ENCODE measurements around the gene SLC29A2. TPM values are rescaled to one million over a fixed set of nuclear protein-coding genes. Genes with fewer than 3 reads are reported as not detected.

The SLC29A2 gene
- total and polyA plus RNA-seq, 2 donors (not counting 1 experiment from before 2014, with no cell fraction given), result 0.17 to 1.7 TPM

DNA sequence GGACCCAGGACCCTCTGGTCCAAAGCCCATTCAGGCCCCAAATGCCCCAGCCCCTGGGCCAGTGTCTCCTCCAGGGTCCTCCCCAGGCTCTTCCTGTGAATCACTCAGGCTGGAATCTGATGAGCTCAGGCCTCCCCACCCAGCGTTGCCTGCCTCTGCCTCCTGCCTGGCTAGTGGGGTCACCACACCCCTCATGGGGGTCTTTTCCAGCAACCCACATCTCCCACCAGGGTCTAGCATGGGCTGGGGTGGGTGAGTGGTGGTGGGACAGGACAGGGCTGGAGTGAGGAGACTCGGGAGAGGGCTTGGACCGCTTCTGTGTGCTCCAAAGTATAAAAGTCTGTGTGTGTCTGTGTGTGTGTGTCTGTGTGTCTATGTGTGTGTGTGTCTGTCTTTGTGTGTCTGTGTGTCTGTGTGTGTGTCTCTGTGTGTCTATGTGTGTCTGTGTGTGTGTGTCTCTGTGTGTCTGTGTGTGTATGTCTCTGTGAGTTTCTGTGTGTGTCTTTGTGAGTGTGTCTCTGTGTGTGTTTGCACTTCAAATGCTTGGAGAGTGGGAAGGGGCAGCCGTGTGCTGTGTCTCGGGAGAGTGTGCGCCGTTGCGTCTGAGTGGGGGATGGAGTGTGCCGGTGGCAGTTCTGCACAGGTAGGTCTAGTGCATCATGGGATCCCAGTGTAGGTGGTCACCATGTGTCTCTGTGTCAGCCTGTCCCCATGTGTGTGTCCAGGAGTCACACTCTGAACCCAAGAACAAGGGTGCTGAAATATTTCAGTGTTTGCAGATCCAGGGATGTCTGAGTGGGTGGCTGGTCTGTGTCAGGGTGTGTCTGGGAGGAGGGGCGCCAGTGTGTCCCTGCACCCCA, 44.2 kb downstream of the SLC29A2 start:
- TF ChIP-seq, protein P1, sequence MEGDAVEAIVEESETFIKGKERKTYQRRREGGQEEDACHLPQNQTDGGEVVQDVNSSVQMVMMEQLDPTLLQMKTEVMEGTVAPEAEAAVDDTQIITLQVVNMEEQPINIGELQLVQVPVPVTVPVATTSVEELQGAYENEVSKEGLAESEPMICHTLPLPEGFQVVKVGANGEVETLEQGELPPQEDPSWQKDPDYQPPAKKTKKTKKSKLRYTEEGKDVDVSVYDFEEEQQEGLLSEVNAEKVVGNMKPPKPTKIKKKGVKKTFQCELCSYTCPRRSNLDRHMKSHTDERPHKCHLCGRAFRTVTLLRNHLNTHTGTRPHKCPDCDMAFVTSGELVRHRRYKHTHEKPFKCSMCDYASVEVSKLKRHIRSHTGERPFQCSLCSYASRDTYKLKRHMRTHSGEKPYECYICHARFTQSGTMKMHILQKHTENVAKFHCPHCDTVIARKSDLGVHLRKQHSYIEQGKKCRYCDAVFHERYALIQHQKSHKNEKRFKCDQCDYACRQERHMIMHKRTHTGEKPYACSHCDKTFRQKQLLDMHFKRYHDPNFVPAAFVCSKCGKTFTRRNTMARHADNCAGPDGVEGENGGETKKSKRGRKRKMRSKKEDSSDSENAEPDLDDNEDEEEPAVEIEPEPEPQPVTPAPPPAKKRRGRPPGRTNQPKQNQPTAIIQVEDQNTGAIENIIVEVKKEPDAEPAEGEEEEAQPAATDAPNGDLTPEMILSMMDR (conservative IDR thresholded peaks at IDR 0.05 in 1 of 2, IDR thresholded peaks at IDR 0.05 in 1 of 2; ENCODE audit: low read depth in 1 of 2, low read length in 2 of 2), result peak in 1 of 2 donors; percentile 9
- TF ChIP-seq EZH2 (IDR thresholded peaks at IDR 0.05; ENCODE audit: low read length, missing control alignments), result no peak
- no peaks in the 10 kb centered on the region for H3K9me3 ChIP-seq (ENCODE audit: control insufficient read depth, insufficient read depth, low read depth, low read length)
- peak overlapping the region; percentile 1 for H3K4me2 ChIP-seq (ENCODE audit: extremely low read depth, insufficient read depth, low read length)
- no peak overlapping the region for H2AFZ ChIP-seq (ENCODE audit: low read length)
- no peak overlapping the region for H3K4me3 ChIP-seq (replicated peaks in 1 of 4; ENCODE audit: control extremely low read depth in 1 of 4, insufficient read depth in 1 of 4, low read depth in 3 of 4, low read length in 4 of 4)
- no peaks in the 10 kb centered on the region for H3K27me3 ChIP-seq (ENCODE audit: control insufficient read depth, insufficient read depth, low read length)
- H3K4me1 ChIP-seq (ENCODE audit: control insufficient read depth, extremely low read depth, insufficient read depth, low read length), result peaks cover 47% of the 10 kb centered on the region
- H3K9ac ChIP-seq (ENCODE audit: insufficient read depth, low read length), result peak overlapping the region; percentile 50
- peak; percentile 65 to 67 for DNase-seq (ENCODE audit: low read depth in 2 of 2)
- peaks cover 15% of the 10 kb centered on the region for H3K36me3 ChIP-seq (ENCODE audit: control insufficient read depth, insufficient read depth, low read length)
- peaks cover under 1% of the 10 kb centered on the region for H3K79me2 ChIP-seq (ENCODE audit: control insufficient read depth, insufficient read depth, low read length)
- no peaks in the 10 kb centered on the region for H4K20me1 ChIP-seq (ENCODE audit: control insufficient read depth, extremely low read depth, insufficient read depth, low read length)
- peak overlapping the region; percentile 89 for H3K27ac ChIP-seq (ENCODE audit: insufficient read depth, low read length)

DNA sequence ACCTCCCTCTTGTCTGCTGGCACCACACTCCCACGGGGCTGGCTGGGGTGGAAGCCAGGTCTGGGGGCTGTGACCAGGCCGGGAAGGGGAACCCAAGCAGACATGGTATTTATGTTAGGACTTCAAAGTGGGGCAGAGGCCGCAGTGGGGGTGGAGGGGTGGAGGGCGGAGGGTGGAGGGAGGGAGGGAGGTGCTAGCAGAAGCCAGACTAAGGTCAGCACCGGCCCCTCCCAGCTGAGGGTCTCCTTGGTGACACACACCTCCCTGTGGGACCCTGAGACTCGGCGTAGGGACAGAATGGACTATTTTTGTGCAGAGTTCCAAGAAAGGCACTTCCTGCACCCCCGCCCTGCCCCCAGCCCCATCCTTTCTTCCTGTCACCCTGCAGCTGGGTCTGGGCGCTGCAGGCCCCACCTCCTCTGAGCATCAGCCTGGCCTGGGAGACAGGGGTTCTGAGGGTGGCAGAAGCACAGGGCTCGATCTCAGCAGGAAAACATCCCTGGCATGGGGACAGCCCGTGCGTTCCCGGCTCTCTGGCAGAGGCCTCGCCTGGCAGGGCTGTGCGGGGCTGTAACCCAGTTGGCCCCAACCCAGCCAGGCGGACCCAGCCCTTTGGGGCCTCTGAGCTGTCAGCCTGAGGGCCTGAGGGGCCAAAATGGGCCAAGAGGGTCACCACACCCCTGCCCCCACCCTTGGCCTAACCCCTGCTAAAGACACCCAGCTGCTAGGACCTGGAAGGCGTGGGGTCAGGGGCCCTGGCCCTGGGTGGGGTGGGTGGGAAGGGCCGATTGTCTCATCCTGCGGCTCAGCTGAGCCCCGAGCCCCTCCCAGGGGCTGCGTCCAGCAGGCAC, 45.1 kb downstream of the SLC29A2 start:
- Histone ChIP-seq H3K4me2 (ENCODE audit: extremely low read depth, insufficient read depth, low read length) (no peak overlapping the region), H3K36me3 (ENCODE audit: control insufficient read depth, insufficient read depth, low read length) (peaks cover 6% of the 10 kb centered on the region), H3K9me3 (ENCODE audit: control insufficient read depth, insufficient read depth, low read depth, low read length) (no peaks in the 10 kb centered on the region), H2AFZ (ENCODE audit: low read length) (no peak overlapping the region), H3K4me3 (replicated peaks in 1 of 4; ENCODE audit: control extremely low read depth in 1 of 4, insufficient read depth in 1 of 4, low read depth in 3 of 4, low read length in 4 of 4) (no peak overlapping the region), H4K20me1 (ENCODE audit: control insufficient read depth, extremely low read depth, insufficient read depth, low read length) (no peaks in the 10 kb centered on the region), H3K27me3 (ENCODE audit: control insufficient read depth, insufficient read depth, low read length) (no peaks in the 10 kb centered on the region), H3K79me2 (ENCODE audit: control insufficient read depth, insufficient read depth, low read length) (no peaks in the 10 kb centered on the region), H3K4me1 (ENCODE audit: control insufficient read depth, extremely low read depth, insufficient read depth, low read length) (peaks cover 48% of the 10 kb centered on the region), H3K9ac (ENCODE audit: insufficient read depth, low read length) (peak overlapping the region; percentile 50), H3K27ac (ENCODE audit: insufficient read depth, low read length) (peak overlapping the region; percentile 89)
- peak; percentile 33 to 78 for DNase-seq (ENCODE audit: low read depth in 2 of 2)
- TF ChIP-seq, protein P1 (conservative IDR thresholded peaks at IDR 0.05 in 1 of 2, IDR thresholded peaks at IDR 0.05 in 1 of 2; ENCODE audit: low read depth in 1 of 2, low read length in 2 of 2), result no peak
- TF ChIP-seq EZH2 (IDR thresholded peaks at IDR 0.05; ENCODE audit: low read length, missing control alignments), result no peak

DNA sequence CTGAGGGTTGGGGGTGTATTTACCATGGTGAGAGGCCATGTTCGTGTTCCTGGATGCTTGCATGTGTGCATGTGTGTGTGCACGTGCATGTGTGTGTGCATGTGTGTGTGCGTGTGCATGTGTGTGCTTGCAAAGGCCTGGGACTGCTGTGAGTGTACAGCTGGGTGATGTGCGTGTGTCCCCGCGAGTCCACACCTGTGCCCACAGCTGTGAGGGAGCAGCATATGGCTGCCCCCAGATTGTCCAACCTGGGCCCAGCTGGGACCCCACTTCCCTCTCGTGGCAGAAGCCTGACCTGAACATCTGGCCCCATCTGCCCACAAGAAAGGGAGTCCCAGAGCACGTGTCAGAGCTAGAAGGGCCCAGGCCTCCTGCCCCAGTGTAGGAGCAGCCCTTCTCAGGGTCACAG, 46.3 kb downstream of the SLC29A2 start:
- Histone ChIP-seq H3K36me3 (ENCODE audit: control insufficient read depth, insufficient read depth, low read length) (no peaks in the 10 kb centered on the region), H3K9ac (ENCODE audit: insufficient read depth, low read length) (no peak overlapping the region), H3K4me1 (ENCODE audit: control insufficient read depth, extremely low read depth, insufficient read depth, low read length) (peaks cover 48% of the 10 kb centered on the region), H3K4me2 (ENCODE audit: extremely low read depth, insufficient read depth, low read length) (no peak overlapping the region), H3K4me3 (replicated peaks in 1 of 4; ENCODE audit: control extremely low read depth in 1 of 4, insufficient read depth in 1 of 4, low read depth in 3 of 4, low read length in 4 of 4) (no peak overlapping the region), H3K79me2 (ENCODE audit: control insufficient read depth, insufficient read depth, low read length) (no peaks in the 10 kb centered on the region), H3K9me3 (ENCODE audit: control insufficient read depth, insufficient read depth, low read depth, low read length) (no peaks in the 10 kb centered on the region), H3K27me3 (ENCODE audit: control insufficient read depth, insufficient read depth, low read length) (no peaks in the 10 kb centered on the region), H2AFZ (ENCODE audit: low read length) (no peak overlapping the region), H4K20me1 (ENCODE audit: control insufficient read depth, extremely low read depth, insufficient read depth, low read length) (no peaks in the 10 kb centered on the region), H3K27ac (ENCODE audit: insufficient read depth, low read length) (peak overlapping the region; percentile 31)
- peak in 1 of 2 donors; percentile 9 for DNase-seq (ENCODE audit: low read depth in 2 of 2)
- TF ChIP-seq, protein P1 (conservative IDR thresholded peaks at IDR 0.05 in 1 of 2, IDR thresholded peaks at IDR 0.05 in 1 of 2; ENCODE audit: low read depth in 1 of 2, low read length in 2 of 2), result no peak
- no peak for TF ChIP-seq EZH2 (IDR thresholded peaks at IDR 0.05; ENCODE audit: low read length, missing control alignments)

Measured in fibroblast of lung (primary cell).